HG03565 (cell line): ENCODE data around the gene VPREB3.

Source experiments
- ATAC-seq: cut with Tn5 transposase; IDR thresholded peaks from one replicate; pipeline ENCODE4 v1.9.1; 2021; ENCODE audit warnings: mild to moderate bottlenecking, moderate library complexity; ENCODE audit not compliant: unreplicated experiment

VPREB3 gene

GRCh38 chr22:23754220-23754919 is at the start of gene VPREB3:
Gene VPREB3 (minus strand): TSS chr22:23754425. CDS start chr22:23754363, 62 bp downstream.
- no peak for ATAC-seq

DNA sequence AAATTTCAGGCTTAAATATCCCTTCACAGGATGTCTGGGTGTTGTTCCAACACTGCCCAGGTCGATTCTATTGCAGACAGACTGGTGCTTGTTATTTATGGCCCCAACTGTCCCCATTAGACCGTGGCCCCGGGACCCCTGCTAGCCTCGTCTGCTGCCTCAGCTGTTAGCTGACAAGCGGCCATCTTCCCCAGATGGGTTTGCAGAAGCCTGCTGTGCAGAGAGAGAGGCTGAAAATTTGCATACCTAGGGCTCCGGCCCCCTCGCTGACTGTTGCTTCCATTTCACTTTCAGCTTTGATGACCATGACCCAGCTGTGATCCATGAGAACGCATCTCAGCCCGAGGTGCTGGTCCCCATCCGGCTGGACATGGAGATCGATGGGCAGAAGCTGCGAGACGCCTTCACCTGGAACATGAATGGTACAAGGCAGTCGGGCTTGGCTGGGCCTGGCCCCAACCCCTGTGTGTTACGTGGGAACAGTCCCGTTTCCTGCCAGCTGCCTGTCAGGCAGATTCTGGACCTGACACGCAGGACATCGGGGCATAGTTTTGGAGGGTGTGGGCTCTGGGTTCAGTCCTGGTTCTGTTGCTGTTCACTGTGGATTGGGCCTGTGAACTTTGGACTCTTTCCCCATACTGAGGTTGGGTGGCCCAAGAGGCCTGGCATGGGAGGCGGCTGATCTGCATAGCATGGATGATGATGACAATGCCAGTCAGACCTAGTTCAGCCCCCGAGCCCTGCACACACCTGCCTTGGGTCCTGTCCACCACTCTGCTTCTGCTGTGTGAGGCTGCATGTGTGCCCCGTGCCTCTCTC is 49.0 kb upstream of the VPREB3 start:
- no peak for ATAC-seq

DNA sequence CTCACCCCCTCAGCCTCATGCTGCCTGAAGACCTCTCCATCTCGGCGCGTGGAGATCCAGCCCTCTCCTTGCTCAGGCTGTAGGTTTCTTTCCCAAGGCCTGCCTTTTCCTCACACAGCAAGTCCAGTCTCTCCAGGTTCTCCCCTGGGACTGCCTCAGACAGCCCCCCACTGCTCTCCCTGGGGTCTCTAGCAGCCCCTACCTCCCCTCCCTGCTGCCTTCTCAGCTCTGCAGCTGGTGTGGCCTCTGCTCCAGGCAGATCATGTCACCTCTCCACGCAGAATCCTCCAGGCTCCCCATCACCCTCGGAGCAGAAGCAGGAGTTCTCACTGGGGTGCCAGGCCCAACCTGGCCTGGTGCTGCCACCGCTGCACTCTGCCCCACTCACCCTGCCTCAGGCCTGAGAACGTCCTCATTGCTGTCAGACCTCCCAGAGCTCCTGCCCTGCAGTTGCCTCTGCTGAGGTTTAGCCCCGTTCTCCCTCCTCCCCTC is 47.7 kb upstream of the VPREB3 start:
- ATAC-seq, result no peak

DNA sequence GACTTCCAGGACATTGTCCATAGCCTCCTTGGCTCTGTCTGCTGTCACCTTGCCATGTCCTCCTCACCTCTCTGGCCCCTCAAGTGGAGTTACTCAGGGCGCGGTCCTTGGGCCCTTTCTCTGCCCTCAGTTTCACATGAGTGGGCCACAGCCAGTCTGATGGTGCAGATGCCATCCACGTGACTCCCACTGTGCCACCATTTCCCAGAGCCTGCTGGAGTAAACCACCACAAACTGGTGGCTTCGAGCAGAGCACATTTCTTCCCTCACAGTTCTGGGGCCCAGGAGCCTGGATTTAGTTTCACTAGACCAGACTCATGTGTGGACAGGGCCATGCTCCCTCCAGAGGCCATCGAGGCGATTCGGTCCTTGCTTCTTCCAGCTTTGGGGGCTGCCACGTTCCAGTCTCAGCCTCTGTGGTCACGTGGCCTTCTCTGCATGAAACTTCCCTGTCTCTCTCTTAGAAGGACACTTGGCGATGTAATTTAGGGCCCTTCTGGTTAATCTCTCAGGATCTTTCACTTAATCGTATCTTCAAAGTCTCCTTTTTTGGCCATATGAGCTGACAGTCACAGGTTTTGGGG is 47.1 kb upstream of the VPREB3 start:
- no peak for ATAC-seq

DNA sequence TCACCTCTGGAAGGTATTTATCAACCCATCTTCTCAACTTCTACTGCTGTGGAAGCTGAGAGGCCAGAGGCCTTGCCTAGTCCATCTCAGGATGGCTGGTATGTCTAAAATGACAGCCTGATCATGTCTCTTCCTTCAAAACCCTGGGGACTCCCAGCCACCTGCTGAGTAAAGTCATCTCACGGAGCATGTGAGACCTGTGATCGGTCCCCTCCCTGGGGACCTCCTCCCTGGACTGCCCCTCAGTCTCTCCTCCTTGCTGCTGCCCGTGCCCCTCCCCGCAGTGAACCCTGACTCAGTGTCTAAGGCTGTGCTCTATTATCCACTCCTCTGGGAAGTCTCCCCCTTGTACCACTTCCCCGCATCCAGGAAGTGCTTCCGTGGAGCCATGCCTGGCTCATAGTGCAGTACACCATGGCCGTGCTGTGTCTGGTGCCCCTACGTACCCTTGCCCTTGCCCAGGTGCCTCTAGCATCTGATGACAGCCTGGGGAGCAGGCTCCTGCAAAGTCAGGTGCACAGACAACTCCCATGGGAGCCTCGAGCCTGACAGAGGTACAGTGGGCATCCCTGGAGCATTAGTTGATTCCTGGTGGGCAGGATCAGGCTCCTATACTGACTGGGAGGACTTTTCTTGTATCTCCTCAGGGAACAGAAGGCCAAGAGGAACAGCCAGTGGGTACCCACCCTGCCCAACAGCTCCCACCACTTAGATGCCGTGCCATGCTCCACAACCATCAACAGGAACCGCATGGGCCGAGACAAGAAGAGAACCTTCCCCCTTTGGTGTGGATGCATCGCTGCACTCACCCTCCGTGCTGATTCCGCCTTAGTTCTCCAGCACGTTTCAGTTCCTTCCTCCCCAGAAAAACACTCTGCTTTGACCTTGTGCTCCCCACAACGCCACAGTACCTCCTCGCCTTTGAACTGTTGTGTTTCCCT is 46.3 kb upstream of the VPREB3 start:
- ATAC-seq, result peak; percentile 59

GRCh38 chr22:23796461-23796860 is 42.2 kb upstream of the VPREB3 start:
- no peak for ATAC-seq

- no peak for ATAC-seq
Measured at GRCh38 chr22:23793326-23793725, 39.1 kb upstream of the VPREB3 start.

DNA sequence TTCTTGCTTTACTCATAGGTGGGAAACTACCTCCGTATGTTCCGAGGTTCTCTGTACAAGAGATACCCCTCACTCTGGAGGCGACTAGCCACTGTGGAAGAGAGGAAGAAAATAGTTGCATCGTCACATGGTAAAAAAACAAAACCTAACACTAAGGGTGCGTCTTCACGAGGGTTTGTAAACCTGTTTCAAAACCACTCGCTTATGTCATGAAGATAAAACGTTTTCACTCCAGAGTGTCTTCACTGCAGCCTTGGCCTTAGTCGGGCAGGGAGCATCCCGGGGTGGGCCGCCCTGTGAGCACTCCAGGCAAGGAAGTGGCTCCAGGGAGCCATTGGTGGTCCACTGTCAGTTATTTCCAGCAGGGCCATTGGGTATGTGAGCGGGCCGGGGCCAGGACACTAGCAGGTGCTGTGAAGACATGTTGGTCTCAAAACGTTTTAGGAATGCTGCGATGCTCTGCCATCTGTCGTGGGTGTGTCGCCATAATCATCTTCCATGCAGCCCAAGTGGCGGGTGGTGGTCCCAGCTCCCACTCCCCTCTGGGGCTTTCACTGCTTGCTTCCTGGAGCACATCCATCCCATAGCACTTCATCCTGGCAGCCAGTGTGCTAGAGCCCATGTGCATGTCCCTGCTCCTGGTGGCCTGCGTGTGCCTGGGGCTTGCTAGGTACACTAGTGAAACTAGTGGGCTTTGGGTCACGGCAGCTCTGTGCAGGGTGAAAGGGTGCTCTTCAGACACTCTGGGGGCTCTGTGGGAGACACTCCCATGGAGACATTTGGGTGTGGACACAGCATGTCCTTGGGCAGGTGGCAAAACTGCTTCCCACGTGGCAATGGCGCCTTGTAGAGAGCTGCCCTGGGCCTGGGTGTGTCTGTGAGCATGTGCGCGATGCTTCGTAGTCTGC is 37.8 kb upstream of the VPREB3 start:
- no peak for ATAC-seq

DNA sequence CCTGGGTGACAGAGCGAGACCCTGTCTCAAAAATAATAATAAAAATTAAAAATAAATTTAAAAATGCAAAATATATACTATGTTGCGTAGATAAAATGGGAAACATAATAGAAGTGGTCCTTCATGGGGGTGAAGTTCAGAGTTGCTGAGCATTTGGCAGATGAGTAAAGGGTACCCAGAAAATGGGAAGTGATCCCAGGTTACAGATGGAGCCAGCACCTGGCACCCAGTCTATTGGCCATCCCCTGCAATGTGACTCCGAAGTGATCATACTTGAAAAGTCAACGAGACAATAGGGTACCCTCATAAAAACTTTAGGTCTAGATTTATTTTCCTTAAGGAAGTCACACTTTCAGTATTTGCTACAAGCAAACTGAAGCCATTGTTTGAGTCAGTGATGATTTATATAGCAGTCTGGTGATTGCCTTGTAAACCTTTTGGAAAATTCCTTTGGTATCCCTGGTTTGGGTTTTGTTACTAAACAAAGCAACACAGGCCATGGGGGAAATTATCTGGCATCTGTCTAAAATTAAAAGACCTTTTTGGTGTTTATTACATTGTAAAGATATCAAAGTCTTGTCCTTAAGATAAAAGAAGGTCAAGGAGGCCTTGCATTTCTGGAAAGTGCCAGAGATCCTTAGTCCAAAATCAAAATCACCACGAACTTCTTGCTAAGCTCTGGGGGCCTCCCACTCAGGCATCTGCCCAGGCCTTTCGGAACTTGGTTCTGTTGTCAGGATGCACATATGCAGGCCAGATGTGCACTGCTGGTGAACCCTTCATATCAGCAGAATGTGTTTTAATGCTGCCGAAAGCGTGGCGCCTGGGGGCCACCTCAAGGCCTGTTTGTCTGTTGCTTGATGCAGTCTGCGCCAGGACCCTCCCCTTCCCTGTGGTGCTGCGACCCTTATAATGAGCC is 36.9 kb upstream of the VPREB3 start:
- ATAC-seq, result no peak

DNA sequence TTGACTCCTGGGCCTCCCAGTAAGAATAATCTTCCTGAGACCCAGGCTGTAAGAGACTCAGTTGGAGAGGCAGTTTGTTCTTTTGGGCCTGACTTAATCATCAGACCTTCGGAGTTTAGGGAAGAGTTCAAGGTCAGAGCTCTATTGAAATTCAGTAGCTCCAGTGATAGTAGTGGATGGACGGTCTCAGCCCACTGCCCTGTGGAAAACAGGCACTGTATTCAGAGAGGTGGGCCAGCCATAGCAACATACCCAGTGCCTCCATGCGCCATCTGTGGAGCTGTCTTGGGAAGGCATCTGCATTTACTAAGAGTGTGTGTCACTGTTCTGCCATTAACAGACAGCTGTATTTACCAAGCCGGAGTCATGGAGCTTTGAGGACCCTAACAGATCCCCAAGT is 35.4 kb upstream of the VPREB3 start:
- no peak for ATAC-seq

DNA sequence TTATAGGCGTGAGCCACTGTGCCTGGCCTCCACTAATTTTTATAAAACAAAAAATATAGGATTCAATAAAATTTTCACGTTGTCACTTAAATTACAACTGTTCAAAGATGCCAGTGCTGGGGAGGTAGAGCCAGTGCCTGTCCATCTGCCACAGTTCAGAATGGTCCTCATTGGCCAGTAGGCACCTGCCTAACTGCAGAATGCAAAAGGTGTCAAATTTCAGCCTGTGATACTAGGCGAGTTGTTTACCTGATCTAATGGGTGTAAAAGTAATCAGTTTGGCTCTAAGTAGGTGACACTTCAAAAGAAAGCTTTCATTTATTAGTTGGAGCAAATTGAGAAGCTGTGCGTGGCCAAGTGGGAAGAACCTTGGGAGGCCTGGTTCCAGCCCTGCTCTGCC is 34.9 kb upstream of the VPREB3 start:
- no peak for ATAC-seq

GRCh38 chr22:23787910-23788309 is 33.7 kb upstream of the VPREB3 start:
- ATAC-seq, result no peak

GRCh38 chr22:23787600-23787896 is 33.3 kb upstream of the VPREB3 start:
- peak; percentile 1 for ATAC-seq

DNA sequence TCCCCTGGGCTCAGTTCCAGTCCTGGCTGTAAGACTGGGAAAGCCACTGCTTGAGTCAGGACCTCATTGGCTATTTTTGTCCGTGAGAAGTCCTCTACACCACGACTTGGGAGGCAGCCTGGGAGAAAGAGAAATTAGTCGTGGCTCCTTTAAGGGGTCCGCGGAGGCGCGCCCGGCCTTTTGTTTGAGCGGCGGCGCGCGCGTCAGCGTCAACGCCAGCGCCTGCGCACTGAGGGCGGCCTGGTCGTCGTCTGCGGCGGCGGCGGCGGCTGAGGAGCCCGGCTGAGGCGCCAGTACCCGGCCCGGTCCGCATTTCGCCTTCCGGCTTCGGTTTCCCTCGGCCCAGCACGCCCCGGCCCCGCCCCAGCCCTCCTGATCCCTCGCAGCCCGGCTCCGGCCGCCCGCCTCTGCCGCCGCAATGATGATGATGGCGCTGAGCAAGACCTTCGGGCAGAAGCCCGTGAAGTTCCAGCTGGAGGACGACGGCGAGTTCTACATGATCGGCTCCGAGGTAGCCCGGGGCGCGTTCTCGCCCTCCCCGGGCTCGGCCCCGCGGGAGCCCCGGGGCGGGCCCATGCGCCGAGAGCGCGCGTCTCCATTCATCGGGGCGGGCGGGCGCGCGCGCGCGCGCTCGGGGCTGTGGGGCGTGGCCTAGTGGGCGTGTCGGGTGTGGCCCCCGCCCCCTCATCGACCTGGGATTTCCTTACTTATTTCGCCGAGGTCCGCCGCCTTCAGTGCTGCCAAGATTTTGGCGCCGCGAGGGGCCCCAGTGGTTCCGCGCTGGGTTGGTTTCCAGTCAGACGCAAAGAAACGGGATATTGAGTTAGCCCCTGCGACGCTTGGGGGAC is 32.8 kb upstream of the VPREB3 start, which contains the start of gene SMARCB1:
SMARCB1 (plus strand) TSS at position 215 of the 848 bp plus-strand sequence; CDS start at position 419, 204 bp downstream.
- peak; percentile 48 for ATAC-seq

GRCh38 chr22:23786261-23786710 is 32.1 kb upstream of the VPREB3 start:
- ATAC-seq, result peak; percentile 3

DNA sequence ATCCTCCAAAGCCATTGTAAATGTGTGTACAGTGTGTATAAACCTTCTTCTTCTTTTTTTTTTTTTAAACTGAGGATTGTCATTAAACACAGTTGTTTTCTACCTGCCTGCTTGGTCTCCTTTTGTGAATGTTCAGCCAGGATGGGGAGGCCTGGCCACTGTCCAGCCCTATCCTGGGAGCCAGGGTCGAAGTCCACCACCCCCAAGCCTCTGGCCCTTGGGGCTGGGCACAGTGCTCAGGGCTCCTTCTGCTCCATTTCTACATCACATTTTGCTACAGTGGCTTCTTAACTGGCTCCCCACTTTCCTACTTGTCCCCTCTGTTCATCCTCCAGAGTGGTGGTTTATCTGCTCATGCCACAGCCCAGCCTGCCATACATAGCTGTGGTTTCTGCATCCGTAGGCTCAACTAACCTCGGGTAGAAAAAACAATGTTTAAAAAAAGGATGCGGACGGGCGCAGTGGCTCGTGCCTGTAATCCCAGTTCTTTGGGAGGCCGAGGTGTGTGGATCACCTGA is 30.0 kb upstream of the VPREB3 start:
- ATAC-seq, result no peak
